HG02973 (cell line): ENCODE results near the gene HOXA10.

Source experiments
- ATAC-seq: cut with Tn5 transposase; IDR thresholded peaks from one replicate; pipeline ENCODE4 v1.9.1; 2021; ENCODE audit warnings: moderate library complexity; ENCODE audit not compliant: unreplicated experiment

HOXA10 gene

DNA sequence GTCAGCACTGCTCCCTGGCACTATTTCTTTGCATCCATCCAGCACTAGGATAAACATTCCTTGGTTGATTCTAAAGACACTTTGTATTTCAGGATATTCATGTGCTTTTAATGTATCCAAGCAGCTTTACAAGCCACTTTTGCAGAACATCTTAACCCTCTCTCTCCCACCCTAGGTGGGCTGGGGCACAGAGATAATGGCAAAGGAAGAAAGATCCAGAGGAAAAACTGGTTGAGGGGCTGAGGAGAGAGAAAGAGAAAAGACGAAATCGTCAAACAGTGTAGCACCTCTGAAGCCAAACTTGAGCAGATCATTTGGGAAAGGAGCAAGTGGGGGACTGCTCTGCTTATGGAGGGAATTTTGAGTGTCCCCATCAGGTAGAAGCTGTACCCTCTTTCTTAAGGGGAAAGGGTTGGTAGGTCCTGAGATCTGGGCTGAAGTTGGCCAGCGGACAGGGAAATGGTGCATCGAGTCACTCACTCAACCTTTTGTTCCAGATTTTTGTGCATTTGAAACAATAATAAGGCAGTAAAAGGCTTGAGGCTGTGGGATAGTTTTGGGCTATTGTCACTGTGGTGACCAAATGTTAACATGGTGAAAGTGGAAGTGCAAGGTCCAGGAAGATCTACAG is 30.0 kb upstream of the HOXA10 start:
- ATAC-seq = no peak

DNA sequence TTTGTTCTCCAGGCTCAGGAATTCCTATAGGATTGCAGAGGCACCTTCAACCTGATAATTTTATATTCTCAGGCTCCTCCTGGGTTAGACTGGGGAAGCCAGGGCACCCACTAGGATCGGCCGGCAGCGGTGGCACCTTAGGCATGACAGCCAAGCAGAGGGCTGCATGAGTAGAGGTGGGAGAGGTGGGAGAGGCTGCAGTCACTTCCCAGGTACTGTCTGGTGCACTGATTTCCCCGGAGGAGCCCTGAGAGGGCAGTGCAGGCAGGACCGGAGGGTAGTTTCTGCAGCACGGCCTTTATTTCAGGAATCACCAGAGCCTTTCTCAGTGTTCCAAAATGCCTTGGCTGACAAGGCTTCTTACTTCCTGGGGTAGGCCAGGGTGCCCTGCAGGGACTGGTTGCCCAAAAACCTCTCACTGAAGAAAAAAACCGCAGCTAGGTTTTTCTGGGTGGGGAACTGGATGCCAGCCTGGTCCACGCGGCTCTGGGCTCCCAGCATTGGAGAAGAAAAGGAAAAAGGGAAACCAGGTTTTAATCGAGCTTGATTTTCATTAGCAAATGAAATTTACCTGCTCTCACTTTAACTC is 29.3 kb upstream of the HOXA10 start:
- no peak for ATAC-seq

DNA sequence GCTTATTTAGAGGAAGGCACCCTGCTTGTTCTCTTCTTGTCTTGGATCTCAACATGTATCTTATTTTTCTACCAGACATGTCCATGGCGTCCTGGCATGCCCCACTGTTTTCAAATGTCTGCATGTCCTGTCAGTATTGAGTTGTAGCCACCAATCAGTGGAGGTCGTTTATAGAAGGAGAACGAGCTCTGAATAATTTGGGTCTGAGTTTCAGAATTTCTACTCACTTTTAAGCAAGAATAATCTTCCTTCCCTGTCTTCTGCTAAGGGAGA is 28.7 kb upstream of the HOXA10 start:
- ATAC-seq = no peak

DNA sequence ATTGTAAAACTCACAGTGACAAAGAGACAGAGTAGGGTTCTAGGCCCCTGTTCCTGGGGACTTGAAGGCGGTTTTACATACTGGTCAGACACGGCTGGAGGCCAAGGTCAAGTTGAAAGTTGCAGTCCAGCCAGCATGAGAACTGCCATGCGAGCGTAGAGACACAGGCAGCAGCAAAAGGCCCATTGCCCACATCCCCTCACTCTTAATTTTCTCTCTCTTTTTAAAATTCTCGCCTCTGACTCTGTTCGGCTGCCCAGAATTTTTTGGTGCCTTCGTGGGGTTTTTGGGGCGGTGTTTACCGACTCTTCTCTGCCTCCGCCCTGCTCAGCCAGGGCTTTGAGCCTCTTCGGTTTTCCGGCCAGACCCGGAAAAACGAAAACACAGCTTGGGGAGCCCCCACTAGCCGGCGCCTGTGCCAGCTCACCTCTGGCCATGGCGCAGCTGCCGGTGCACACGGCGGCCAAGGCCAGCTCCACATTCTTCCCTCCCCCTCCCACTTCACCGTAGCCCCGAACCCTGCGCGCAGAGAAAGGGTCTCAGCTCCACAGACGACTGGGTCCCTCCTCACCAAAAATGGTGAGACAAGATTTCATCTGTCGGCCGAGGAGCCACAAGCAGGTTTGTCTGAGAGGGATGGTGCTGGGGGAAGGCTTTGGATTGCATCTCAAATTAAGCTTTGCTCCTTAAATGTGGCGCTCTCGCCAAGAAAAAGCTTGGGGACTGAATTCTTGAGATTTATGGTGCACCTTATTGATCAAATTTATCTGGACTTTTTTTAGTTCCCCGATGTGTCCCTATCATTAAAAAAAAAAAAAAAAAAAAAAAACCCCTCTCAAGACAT is 28.1 kb upstream of the HOXA10 start:
- ATAC-seq = no peak

DNA sequence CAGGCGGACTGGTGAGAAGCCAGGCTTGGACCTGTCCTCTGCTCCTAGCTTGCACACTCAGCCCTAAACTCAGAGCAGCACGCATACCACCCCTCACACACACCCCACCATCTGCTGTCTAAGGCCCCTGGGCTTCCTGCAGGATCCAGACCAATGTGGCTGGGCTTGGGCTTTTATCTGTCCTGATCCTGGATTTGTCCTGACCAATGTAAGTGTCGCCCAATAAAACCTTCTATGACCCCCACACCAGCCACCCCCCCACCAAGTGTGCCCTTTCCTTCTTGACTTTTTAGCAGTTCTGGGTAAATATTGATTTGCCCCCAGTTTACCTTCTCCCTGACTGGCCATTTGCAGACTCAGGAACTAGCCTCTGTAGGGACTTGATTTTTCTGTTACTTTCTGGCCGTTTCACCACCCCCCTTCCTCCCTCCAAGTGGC is 27.5 kb upstream of the HOXA10 start:
- ATAC-seq = no peak

DNA sequence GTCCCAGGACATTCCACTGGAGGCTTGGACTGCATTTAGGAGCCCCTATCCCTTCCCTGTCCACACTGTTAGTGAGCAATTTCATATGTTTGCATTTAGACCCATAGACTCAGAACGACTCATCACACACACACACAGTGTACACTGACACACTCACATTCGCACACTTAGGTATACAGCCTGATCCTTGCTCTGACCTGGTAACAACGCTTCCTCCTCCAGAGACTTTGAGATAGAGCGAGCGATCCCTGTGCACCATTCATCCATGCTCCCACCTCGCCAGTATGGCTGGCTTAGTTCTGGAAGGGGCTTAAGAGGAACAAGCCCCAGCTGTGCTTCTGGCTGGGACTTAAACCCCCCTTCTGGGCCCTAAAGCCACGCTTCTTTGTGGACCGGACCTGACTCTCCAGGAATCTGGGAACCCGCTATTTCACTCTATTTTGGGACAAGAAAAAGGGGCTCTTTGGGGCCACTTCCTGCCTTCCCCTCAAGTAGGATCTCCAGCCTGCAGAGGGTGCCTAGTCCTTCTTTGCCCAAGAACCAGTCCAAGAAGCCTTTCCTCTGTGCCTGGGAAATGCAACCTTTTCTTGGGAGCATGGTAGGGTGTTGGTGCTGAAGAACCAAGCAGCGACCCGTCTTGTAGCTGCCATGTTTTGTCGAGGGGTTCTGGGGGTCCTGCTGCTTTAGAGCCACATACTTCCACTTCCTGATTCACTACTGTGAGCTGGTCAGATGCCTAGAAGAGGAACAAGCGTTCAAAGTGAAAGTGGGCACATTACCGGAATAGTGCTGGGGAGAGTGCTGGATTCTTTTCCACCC is 26.9 kb upstream of the HOXA10 start:
- no peak for ATAC-seq

DNA sequence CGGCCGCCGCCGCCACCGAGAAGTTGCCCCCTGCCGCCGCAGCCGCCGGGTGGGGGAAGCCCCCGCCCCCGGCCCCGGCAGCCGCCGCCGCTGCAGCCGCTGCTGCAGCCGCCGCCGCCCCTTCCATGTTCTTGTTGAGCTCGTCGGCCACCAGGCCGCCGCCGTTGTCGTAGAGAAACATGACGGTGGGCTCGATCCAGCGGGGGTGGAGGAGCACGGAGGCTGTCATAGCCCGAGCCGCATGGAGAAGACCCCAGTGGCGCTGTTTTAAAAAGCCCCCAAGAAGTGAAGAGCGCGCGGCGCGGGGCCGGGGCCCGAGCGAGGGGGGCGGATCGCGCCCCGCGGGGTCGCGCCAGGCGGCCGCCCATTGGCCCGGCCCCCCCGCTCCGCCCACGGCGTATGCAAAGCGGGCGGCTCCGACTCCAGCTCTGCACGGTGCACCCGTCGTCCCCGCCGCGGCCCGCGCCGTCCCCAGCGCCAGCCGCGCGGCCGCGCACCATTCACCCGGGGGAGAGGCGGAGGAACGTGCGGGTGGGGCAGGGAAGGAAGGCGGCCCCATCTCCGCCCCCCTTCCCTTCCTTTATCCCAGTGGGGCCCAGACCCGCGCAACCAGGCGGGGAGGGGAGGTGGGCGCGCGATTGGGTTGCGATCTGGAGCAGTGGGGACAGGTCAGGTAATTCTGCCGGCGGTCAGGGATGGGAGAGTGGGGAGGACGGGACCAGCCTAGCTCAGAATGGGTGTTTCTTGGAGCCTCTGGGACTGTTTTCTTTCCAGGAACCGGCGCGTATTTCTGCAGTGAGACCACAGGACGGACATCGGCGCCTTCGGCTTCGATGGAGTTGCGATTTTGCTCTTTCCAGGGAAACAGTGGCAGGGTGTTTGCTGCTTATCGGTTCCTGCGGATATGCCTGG is 26.0 kb upstream of the HOXA10 start, which contains the start of gene HOXA13:
HOXA13 (minus strand) TSS at position 243 of the 912 bp plus-strand sequence; CDS start at position 229, 14 bp downstream.
- ATAC-seq = no peak

DNA sequence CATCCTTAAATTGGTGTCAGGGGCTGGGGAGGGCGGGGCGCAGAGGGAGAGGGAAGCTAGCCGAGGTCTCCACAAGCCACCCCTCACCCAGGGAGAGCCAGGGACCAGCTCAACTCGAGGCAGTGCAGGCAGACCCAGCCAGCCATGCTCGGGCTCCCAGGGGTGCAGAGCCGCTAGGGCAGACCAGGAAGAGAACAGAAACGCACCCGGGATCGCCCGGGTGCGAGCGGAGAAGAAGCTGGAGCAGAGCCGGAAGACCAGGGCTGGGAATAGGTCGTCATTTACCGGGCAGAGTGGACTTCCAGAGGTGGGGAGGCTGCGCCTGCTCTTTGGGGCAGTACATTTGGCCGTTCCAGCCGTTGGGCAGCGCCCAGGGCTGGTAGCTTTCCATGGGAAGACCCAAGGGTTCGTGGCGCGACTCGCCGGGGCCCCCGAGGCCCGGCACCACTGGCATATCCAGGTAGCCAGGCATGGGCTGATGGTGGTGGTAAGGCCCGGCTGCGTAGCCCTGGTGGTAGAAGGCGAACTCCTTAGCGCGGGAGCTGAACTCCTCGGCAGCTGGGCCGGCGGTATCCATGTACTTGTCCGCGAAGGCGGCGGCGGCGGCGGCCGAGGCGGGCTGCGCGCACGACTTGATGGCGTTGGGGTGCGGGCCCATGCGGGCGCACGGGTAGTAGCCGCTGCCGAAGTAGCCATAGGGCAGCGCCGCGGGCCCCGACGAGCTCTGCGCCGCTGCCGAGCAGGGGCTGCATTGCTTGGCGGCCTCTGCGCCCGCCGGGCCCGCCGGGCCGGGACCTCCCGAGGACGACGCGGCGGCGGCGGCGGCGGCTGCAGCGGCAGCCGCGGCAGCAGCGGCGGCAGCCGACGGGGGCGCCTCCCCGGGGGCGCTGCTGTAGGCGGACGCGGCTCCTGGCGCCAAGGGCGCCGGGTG is 25.0 kb upstream of the HOXA10 start:
- no peak for ATAC-seq

DNA sequence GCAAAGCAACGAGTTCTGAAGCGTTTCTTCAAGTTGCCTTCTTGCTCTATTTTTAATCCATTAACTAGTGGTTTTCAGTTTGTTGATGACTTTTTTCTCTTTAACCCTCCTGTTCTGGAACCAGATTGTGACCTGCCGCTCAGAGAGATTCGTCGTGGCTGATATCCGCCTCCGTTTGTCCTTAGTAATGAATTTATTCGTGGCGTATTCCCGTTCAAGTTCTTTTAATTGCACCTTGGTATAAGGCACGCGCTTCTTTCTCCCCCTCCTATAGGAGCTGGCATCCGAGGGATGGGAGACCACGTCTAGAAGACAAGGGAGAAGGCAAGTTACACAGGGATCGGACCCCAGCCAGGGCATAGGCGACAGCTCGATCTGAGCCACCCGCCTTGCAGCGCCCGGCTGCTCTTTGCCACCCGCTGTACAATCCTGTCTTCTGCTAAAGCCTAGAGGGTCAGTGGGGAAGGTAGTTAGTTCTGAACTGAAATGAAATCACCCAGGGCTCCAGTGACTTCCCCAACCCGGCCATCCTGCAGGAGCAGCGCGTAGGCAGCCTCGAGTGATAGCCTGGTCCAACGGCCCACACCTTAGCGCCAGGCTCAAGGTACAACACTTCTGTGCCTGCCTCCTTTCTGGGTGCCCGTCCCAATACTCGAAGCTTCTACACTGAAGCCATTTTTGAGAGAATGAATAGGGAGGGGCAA is 24.2 kb upstream of the HOXA10 start:
- ATAC-seq = no peak

DNA sequence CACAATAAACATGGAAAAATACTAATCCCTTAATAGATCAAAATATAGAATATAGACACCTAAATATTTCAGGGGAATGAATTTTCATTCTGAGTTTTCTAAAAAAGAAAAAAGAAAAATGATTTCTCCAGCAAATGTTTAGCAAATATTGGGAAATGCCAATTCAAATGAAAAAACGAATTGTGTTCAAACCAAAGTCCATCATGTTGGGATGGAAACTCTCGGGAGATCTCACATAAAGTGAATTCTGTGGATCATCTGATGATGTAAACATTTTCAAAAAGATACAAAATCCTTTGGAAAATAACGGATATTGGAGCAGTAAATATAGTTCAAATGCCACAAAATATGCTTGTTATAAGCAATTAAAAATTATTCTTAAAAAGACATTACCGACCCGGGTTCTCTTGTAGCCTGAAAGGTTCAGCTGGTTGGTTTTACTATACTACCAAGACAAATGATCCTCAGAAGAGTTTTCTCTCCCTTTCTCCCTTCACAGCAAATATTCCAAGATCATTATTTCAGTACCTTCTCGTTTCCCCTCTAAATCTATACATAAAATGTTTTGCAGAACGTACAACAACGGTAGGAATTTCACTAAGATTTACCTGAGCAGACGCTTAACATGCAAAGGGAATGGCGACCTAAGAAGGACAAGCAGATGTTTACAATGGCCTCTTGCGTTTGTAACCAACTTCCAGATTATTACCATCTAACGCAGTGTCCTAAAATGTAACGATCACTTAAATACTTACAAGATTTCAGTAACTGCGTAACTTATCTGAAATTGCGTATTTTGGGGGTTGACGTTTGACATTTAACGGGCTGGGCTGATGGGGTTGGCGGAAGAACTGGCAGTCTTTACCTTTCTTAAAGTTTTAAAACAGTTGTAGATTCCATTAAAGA is 23.3 kb upstream of the HOXA10 start:
- no peak for ATAC-seq

DNA sequence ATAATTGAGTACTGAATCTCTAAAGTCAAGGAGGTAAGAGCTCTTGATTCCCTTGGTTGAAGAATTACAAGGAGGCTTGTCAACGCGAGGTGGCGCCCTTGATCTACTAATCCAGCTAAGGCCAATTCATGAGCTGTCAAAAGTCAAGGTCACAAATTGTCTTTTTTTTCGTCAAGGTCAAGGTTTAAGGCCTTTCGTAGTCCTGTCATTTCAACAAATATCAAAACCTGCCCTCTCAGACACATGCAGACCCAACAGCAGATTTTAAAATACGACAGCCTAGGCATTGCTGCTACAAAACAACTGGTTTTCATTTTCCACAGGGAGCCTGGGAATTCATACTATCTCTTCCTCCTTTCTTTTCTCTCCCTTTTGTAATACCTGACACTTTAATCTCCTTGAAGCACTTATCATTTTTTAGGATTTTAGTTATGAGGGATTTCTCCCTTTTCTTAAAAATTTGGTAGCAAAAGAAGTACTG is 22.2 kb upstream of the HOXA10 start:
- no peak for ATAC-seq

DNA sequence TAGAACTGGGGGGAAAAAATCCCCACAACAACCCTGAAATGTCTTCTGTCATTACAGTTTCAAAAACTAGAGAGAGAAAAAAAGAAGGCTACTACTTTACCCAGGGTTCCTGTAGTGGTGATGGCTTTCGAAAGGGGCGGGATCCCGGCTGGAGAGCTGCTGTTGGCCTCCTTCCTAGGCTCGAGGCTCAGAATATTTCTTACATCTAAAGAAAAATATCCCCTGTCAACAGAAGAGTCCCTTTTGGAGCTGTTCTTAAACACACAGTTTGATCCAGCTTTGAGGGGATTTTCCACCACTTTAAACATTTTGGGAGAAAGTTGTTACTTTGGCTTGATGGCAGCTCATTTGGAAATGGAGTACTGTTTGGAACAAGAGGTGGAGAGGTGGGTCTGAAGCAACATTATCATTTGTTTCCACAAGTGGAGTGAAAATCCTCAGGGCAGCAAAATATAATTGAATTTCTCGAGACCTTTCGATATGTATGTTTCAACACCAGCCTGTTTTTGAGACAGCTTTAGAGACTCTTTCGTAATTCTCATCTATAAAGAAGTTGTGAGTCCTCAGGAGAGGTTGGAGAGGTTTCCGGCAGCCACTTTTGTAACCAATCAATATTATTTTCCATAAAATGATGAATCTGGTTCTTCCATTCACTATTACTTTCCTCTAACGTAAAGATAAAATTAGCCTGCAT is 20.7 kb upstream of the HOXA10 start:
- ATAC-seq = no peak

DNA sequence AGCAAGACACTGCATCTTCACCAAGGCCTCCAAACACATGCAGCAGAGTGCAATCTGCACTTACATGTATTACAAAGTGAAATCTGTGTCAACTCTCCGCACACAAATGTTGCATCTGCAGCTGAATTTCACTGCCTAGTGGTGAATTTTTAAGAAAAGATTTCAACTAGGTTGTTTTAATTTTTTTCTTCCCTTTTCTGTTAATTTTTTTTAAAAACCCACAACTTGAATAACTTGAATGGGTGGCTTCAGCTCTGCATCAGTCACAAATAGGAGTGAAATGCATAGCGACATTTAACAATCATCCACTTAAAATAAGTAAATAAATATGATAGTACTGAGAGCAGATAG is 19.9 kb upstream of the HOXA10 start:
- no peak for ATAC-seq

DNA sequence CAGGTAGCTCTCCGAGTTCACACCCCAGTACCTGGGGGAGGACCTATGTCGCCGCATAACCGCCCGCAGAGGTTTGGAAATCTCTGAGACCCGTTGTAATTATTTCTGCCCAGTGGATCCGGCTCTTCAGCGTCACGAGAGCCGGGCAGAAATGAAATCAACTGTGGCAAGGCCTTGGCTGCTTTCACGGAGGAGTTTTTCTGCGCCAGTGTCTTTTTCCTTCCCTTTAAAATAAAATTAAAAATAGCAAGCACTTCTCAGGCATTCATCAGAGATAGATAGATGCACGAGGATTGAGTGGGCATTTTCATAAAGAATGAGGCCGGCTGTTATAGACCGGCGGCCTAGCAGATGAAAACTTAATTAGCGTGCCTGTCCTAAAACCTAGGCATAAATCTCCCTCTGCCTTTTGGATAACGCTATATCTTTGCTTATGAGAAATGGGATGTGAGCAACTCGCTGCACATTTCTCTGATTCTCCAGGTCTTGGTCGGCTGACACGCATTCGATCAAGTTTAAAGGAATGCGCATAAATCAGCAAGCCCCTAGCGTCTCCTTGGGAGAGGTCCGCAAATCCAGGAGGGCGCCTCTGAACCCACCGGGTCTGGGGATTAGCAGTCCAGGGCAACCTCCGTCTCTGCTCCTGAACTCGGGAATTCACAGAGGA is 19.3 kb upstream of the HOXA10 start:
- no peak for ATAC-seq

DNA sequence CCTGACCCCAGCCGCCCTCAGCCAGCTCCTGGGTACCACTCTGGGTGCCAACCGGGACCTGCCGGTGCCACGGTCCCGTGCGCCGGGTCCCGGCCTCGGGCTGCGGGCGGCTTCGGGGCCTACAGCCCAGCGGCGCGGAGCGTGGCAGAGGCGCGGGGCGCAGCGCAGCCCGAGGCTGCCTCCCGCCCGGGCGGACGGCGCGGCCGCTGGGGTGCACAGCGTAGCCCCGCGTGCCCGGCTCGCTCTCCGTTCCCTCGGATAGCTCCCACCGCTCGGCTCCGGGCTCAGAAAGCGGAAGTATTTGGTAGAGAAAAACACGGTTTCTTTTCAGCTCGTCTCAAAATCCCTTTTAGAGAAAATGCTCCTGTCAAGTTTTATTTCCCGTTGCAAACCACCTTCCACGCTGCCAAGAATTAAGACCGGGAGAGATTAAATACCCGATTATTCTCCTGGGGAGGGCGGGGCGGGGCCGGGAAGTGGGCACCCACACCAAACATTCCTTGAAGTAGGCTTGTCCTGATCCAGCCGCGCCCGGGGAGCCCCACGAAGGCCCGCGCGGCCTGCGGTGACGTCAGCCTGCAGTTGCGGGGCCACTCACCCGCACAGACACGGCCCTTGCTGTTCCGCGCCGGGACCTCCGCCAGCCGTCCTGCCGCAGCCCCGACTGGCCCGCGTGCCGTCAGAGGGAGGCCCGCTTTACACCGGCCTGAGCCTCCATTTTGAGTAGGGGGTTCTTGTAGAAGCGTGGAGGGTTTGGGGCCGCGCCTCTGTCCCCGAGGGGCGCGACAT is 18.6 kb upstream of the HOXA10 start:
- no peak for ATAC-seq
